Astrocyte (in vitro differentiated cells and primary cell): ENCODE measurements around the gene TMEM80. TPM values are rescaled to one million over a fixed set of nuclear protein-coding genes. Genes with fewer than 3 reads are reported as not detected.

Experiments
- DNase-seq: peaks from one replicate; pipeline ENCODE4 v3.0.0-alpha.2; 2010; ENCODE audit warnings: low read depth
- FAIRE-seq: peaks from 2 replicates; lab custom pipeline; 2011; peaks lifted over from hg19 to GRCh38; lab: Jason Lieb, UNC
- H2AFZ ChIP-seq: 2 replicates; pipeline ENCODE4 v1.6.0; 2012; ENCODE audit warnings: low read depth, low read length, inconsistent platforms
- H3K27ac ChIP-seq: 2 replicates; pipeline ENCODE4 v1.5.1; 2011; ENCODE audit warnings: low read depth, low read length, inconsistent platforms
- H3K27me3 ChIP-seq: 2 replicates; pipeline ENCODE4 v1.6.0; 2011; ENCODE audit warnings: low read length, inconsistent platforms; ENCODE audit not compliant: insufficient read depth
- H3K36me3 ChIP-seq: 2 replicates; pipeline ENCODE4 v1.5.1; 2011; ENCODE audit warnings: low read length, inconsistent platforms; ENCODE audit not compliant: insufficient read depth
- H3K4me1 ChIP-seq: 2 replicates; pipeline ENCODE4 v1.5.1; 2011; ENCODE audit warnings: low read length, inconsistent platforms; ENCODE audit not compliant: insufficient read depth
- H3K4me2 ChIP-seq: 2 replicates; pipeline ENCODE4 v1.6.0; 2012; ENCODE audit warnings: low read length, inconsistent platforms
- H3K4me3 ChIP-seq: 2 replicates; pipeline ENCODE4 v1.5.1; 2011; ENCODE audit warnings: low read depth, mild to moderate bottlenecking, low read length, inconsistent platforms; ENCODE audit not compliant: insufficient read depth
- H3K79me2 ChIP-seq: 2 replicates; pipeline ENCODE4 v1.6.0; 2012; ENCODE audit warnings: mild to moderate bottlenecking, low read length, inconsistent platforms; ENCODE audit not compliant: insufficient read depth
- H3K9ac ChIP-seq: 2 replicates; pipeline ENCODE4 v1.6.0; 2012; ENCODE audit warnings: mild to moderate bottlenecking, low read length, inconsistent platforms
- H3K9me3 ChIP-seq: 2 replicates; pipeline ENCODE4 v1.5.1; 2012; ENCODE audit warnings: low read depth, mild to moderate bottlenecking, low read length, inconsistent platforms; ENCODE audit not compliant: insufficient read depth
- H4K20me1 ChIP-seq: 2 replicates; pipeline ENCODE4 v1.6.0; 2012; ENCODE audit warnings: low read length, inconsistent platforms; ENCODE audit not compliant: insufficient read depth
- H3K27ac Mint-ChIP-seq: one replicate; pipeline ENCODE4 v1.8.0; 2021; ENCODE audit warnings: mild to moderate bottlenecking, mixed read lengths; ENCODE audit not compliant: unreplicated experiment
- H3K27me3 Mint-ChIP-seq: one replicate; pipeline ENCODE4 v1.8.0; 2021; ENCODE audit warnings: low read depth, mixed read lengths; ENCODE audit not compliant: unreplicated experiment
- H3K36me3 Mint-ChIP-seq: one replicate; pipeline ENCODE4 v1.8.0; 2021; ENCODE audit warnings: low read depth, mixed read lengths; ENCODE audit not compliant: unreplicated experiment
- H3K4me1 Mint-ChIP-seq: one replicate; pipeline ENCODE4 v1.8.0; 2021; ENCODE audit warnings: low read depth, mixed read lengths; ENCODE audit not compliant: unreplicated experiment
- H3K4me3 Mint-ChIP-seq: one replicate; pipeline ENCODE4 v1.8.0; 2021; ENCODE audit warnings: mild to moderate bottlenecking, moderate library complexity, mixed read lengths; ENCODE audit not compliant: unreplicated experiment
- H3K9me3 Mint-ChIP-seq: one replicate; pipeline ENCODE4 v1.8.0; 2021; ENCODE audit warnings: mild to moderate bottlenecking, mixed read lengths; ENCODE audit not compliant: unreplicated experiment
- CTCF ChIP-seq: IDR thresholded peaks from 2 replicates; pipeline ENCODE4 v1.5.1; 2011; ENCODE audit warnings: low read depth, mild to moderate bottlenecking, inconsistent platforms, low read length, moderate library complexity; ENCODE audit not compliant: insufficient read depth
- EZH2 ChIP-seq: IDR thresholded peaks from 2 replicates; pipeline ENCODE4 v1.6.1; 2012; ENCODE audit warnings: mild to moderate bottlenecking, low read length, inconsistent platforms; ENCODE audit not compliant: insufficient read depth
- total RNA-seq: library from RNA; stranded (reverse); gene quantifications from 2 replicates; pipeline ENCODE4 v1.2.1, GENCODE V29; 2021

The TMEM80 gene
- total RNA-seq, 1 donor from 2014 or later: 16.1 TPM

GRCh38 chr11:719214-720016 lies 23.8 kb downstream of the TMEM80 start:
- no peaks in the 10 kb centered on the region for H3K4me1 ChIP-seq
- H3K9me3 ChIP-seq: no peaks in the 10 kb centered on the region
- no peak overlapping the region for H3K4me3 ChIP-seq
- no peak for DNase-seq
- no peak overlapping the region for H2AFZ ChIP-seq
- no peak overlapping the region for H3K27ac Mint-ChIP-seq
- no peaks in the 10 kb centered on the region for H3K79me2 ChIP-seq
- H3K4me3 Mint-ChIP-seq: no peak overlapping the region
- H4K20me1 ChIP-seq: peaks cover 50% of the 10 kb centered on the region
- no peaks in the 10 kb centered on the region for H3K4me1 Mint-ChIP-seq
- no peak for FAIRE-seq
- H3K9me3 Mint-ChIP-seq: no peaks in the 10 kb centered on the region
- peaks cover 17% of the 10 kb centered on the region for H3K36me3 Mint-ChIP-seq
- TF ChIP-seq EZH2 (no peak), CTCF (no peak)
- H3K36me3 ChIP-seq: no peaks in the 10 kb centered on the region
- H3K4me2 ChIP-seq: no peak overlapping the region
- H3K27me3 ChIP-seq: peaks cover 5% of the 10 kb centered on the region
- H3K9ac ChIP-seq: no peak overlapping the region
- peaks cover 4% of the 10 kb centered on the region for H3K27me3 Mint-ChIP-seq
- no peak overlapping the region for H3K27ac ChIP-seq

GRCh38 chr11:720017-720641 lies 24.5 kb downstream of the TMEM80 start:
- H3K9me3 ChIP-seq: no peaks in the 10 kb centered on the region
- peaks cover 5% of the 10 kb centered on the region for H3K27me3 ChIP-seq
- no peak overlapping the region for H3K4me3 Mint-ChIP-seq
- H3K79me2 ChIP-seq: no peaks in the 10 kb centered on the region
- no peak overlapping the region for H3K4me3 ChIP-seq
- DNase-seq (no peak), FAIRE-seq (no peak)
- H3K36me3 Mint-ChIP-seq: peaks cover 15% of the 10 kb centered on the region
- no peak overlapping the region for H3K27ac ChIP-seq
- no peaks in the 10 kb centered on the region for H3K4me1 ChIP-seq
- H2AFZ ChIP-seq: peak overlapping the region; percentile 41
- H4K20me1 ChIP-seq: peaks cover 57% of the 10 kb centered on the region
- TF ChIP-seq CTCF: no peak
- TF ChIP-seq EZH2: no peak
- H3K9me3 Mint-ChIP-seq: no peaks in the 10 kb centered on the region
- no peak overlapping the region for H3K9ac ChIP-seq
- no peaks in the 10 kb centered on the region for H3K36me3 ChIP-seq
- no peak overlapping the region for H3K27ac Mint-ChIP-seq
- no peaks in the 10 kb centered on the region for H3K4me1 Mint-ChIP-seq
- peaks cover 4% of the 10 kb centered on the region for H3K27me3 Mint-ChIP-seq
- H3K4me2 ChIP-seq: peak overlapping the region; percentile 46
